MCF 10A (cell line): ENCODE measurements around the gene RAB13. TPM values are rescaled to one million over a fixed set of nuclear protein-coding genes. Genes with fewer than 3 reads are reported as not detected.
"Not testable (repeated sequence)": the region's sequence is repeated elsewhere in the genome, so short reads cannot be mapped to it uniquely, and the experiment has no call there.

Source experiments
- BruUV-seq: library from RNA; stranded (reverse); fragments of 400-500 nt; replicated peaks from 2 replicates; lab custom pipeline; 2021; lab: Mats Ljungman, UMichigan
- CTCF ChIA-PET: fragments of 300-600 bp; sonication (Branson Sonifier 250); formaldehyde crosslinking; extraction: SDS; loops from one replicate; lab custom pipeline; 2021; ENCODE audit warnings: antibody characterized with exemption, inconsistent platforms; lab: Yijun Ruan, JAX
- POLR2A ChIA-PET: fragments of 300-600, 350-650 bp; sonication (Branson Sonifier 250); formaldehyde crosslinking; extraction: SDS; loops from one replicate; lab custom pipeline; 2020; ENCODE audit warnings: antibody characterized with exemption, inconsistent platforms; lab: Yijun Ruan, JAX
- DNase-seq: peaks from one replicate; pipeline ENCODE4 v3.0.0-alpha.2; 2018; ENCODE audit not compliant: unreplicated experiment
- H3K27ac Mint-ChIP-seq: one replicate; pipeline ENCODE4 v1.8.0; 2022; ENCODE audit warnings: mild to moderate bottlenecking, low read depth, mixed read lengths; ENCODE audit not compliant: unreplicated experiment
- H3K27me3 Mint-ChIP-seq: one replicate; pipeline ENCODE4 v1.8.0; 2022; ENCODE audit warnings: mixed read lengths; ENCODE audit not compliant: insufficient read depth, unreplicated experiment
- H3K36me3 Mint-ChIP-seq: one replicate; pipeline ENCODE4 v1.8.0; 2022; ENCODE audit warnings: mild to moderate bottlenecking, moderate library complexity, mixed read lengths; ENCODE audit not compliant: insufficient read depth, unreplicated experiment
- H3K4me1 Mint-ChIP-seq: one replicate; pipeline ENCODE4 v1.8.0; 2022; ENCODE audit warnings: mixed read lengths; ENCODE audit not compliant: insufficient read depth, unreplicated experiment
- H3K4me3 Mint-ChIP-seq: one replicate; pipeline ENCODE4 v1.8.0; 2022; ENCODE audit warnings: mild to moderate bottlenecking, moderate library complexity, mixed read lengths; ENCODE audit not compliant: unreplicated experiment
- H3K9me3 Mint-ChIP-seq: one replicate; pipeline ENCODE4 v1.8.0; 2022; ENCODE audit warnings: mixed read lengths; ENCODE audit not compliant: unreplicated experiment
- intact Hi-C: fragments of 100-400 bp; cut with micrococcal nuclease; formaldehyde crosslinking; loops from 2 replicates; pipeline ENCODE4 v1.14.1; 2022
- total RNA-seq: library from RNA; stranded (reverse); gene quantifications from 2 replicates; pipeline ENCODE4 v1.2.3, GENCODE V29; 2022
- TF ChIP-seq, protein P1 (sequence below): fragments of 200-600 bp; IDR thresholded peaks from one replicate; pipeline ENCODE4 v1.8.0; 2022; ENCODE audit warnings: antibody characterized with exemption, mild to moderate bottlenecking; ENCODE audit not compliant: unreplicated experiment

Gene RAB13
- total RNA-seq, 1 experiment from 2014 or later: 71.6 TPM

DNA sequence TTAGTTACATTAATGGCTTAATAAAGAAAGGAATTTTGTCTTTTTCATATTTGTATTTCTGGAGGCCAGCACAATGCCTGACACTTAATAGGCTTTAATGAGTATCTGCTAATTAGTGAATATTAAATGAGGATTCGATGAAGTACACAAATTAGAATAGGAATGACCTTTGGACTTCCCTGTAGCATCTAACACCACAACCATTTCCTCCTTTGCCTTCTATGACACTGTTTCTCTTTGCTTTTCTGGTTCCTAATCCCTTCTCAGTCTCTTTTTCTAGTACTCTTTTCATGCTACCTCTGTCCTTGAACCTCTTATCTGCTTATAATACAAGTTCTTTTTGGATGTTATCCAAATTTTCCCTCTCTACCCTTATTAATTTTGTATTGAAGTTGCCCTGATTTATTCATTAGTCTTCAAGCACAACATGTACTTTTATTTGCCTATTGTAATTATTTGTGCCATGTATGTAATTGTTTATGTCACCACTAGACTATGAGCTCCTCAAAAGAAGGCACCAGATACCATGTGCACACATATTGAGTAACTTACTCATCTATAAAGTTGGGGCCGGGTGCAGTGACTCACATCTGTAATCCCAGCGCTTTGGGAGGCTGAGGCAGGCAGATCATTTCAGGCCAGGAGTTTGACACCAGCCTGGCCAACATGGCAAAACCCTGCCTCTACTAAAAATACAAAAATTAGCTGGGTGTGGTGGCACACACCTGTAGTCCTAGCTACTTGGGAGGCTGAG lies 28.2 kb upstream of the RAB13 start:
- intact Hi-C loops: no loop called here
- CTCF ChIA-PET: interaction anchor here (0.6 kb wide), 1 partner anchor 63 kb away, joined by 3 read pairs; no protein-coding TSS in a partner anchor
- Mint-ChIP-seq H3K27ac (no peak overlapping the region), H3K27me3 (no peaks in the 10 kb centered on the region), H3K4me1 (peaks cover 7% of the 10 kb centered on the region), H3K4me3 (no peak overlapping the region), H3K36me3 (no peaks in the 10 kb centered on the region), H3K9me3 (no peaks in the 10 kb centered on the region)
- no TSS peak for BruUV-seq
- TF ChIP-seq, protein P1, sequence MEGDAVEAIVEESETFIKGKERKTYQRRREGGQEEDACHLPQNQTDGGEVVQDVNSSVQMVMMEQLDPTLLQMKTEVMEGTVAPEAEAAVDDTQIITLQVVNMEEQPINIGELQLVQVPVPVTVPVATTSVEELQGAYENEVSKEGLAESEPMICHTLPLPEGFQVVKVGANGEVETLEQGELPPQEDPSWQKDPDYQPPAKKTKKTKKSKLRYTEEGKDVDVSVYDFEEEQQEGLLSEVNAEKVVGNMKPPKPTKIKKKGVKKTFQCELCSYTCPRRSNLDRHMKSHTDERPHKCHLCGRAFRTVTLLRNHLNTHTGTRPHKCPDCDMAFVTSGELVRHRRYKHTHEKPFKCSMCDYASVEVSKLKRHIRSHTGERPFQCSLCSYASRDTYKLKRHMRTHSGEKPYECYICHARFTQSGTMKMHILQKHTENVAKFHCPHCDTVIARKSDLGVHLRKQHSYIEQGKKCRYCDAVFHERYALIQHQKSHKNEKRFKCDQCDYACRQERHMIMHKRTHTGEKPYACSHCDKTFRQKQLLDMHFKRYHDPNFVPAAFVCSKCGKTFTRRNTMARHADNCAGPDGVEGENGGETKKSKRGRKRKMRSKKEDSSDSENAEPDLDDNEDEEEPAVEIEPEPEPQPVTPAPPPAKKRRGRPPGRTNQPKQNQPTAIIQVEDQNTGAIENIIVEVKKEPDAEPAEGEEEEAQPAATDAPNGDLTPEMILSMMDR: no peak
- DNase-seq: peak; percentile 62
- POLR2A ChIA-PET: no interaction called here

DNA sequence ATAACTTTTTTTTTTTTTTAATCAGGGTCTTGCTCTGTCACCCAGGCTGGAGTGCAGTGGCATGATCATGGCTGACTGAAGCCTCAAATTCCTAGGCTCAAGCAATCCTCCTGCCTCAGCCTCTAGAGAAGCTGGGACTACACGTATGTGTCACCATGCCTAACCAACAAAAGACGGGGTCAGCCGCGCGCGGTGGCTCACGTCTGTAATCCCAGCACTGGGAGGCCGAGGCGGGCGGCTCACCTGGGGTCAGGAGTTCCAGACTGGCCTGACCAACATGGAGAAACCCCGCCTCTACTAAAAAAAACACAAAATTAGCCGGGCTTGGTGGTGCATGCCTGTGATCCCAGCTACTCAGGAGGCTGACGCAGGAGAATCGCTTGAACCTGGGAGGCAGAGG lies 26.4 kb upstream of the RAB13 start:
- H3K4me3 Mint-ChIP-seq, H3K27me3 Mint-ChIP-seq, DNase-seq, H3K4me1 Mint-ChIP-seq, BruUV-seq, intact Hi-C loops, H3K27ac Mint-ChIP-seq, H3K36me3 Mint-ChIP-seq, POLR2A ChIA-PET, CTCF ChIA-PET, H3K9me3 Mint-ChIP-seq: not testable (repeated sequence)

DNA sequence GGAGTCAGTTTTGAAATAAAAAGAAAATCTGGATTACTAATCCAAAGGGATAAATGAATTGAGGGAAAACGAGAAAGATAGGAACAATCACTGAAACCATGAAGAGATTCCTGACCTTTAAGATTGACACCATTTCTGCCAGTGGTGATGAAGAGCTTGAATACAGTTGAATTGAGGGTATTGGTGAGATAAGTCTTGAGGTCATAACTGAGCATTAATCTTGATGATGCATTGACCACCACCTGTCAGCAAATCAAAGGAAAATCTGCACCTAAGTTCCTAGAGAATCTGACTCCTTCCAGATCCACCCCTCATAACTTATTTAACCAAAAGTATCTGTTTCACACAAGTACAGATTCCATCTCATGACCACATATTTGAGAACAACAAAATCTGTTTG lies 26.0 kb upstream of the RAB13 start:
- H3K9me3 Mint-ChIP-seq: no peaks in the 10 kb centered on the region
- H3K27ac Mint-ChIP-seq: no peak overlapping the region
- POLR2A ChIA-PET: no interaction called here
- DNase-seq: no peak
- no peaks in the 10 kb centered on the region for H3K27me3 Mint-ChIP-seq
- H3K36me3 Mint-ChIP-seq: no peaks in the 10 kb centered on the region
- TF ChIP-seq, protein P1: no peak
- peaks cover 7% of the 10 kb centered on the region for H3K4me1 Mint-ChIP-seq
- H3K4me3 Mint-ChIP-seq: no peak overlapping the region
- no TSS peak for BruUV-seq
- CTCF ChIA-PET: interaction anchor here (0.6 kb wide), 2 partner anchors 33 to 356 kb away, joined by 3 to 4 read pairs; no protein-coding TSS in a partner anchor
- intact Hi-C loops: no loop called here

DNA sequence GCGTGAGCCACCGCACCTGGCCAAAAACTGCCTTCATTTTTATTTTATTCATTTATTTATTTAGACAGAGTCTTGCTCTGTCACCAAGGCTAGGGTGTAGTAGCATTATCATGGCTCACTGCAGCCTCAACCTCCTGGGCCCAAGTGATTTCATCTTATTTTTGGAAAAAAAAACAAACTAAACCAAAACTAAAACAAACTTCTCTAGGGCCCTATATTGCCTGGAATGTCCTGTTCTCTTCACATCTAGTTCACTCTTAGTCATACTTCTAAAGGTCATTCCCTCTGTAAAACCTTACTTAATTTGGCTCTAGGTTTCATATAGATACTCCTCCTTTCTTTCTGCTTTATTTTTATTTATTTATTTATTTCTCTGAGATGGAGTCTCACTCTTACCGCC lies 20.0 kb upstream of the RAB13 start:
- Mint-ChIP-seq H3K27me3 (no peaks in the 10 kb centered on the region), H3K36me3 (no peaks in the 10 kb centered on the region), H3K4me3 (no peak overlapping the region), H3K4me1 (no peaks in the 10 kb centered on the region), H3K27ac (no peak overlapping the region), H3K9me3 (no peaks in the 10 kb centered on the region)
- TF ChIP-seq, protein P1: no peak
- ChIA-PET POLR2A (no interaction called here), CTCF (no interaction called here)
- intact Hi-C loops: no loop called here
- DNase-seq: peak; percentile 30
- no TSS peak for BruUV-seq
